ENCODE measurements around the gene PSD4. TPM values are rescaled to one million over a fixed set of nuclear protein-coding genes. Genes with fewer than 3 reads are reported as not detected.

The PSD4 gene
- total RNA-seq, 2 experiments from 2014 or later = 96.5 to 101 TPM

GRCh38 chr2:113198048-113198789, 24.4 kb downstream of the PSD4 start:
- no peaks in the 10 kb centered on the region for H3K27me3 Mint-ChIP-seq
- intact Hi-C loops (cut with DNase I, micrococcal nuclease) = loop anchor here in 1 of 2 experiments (5.0 kb wide), 1 partner anchor 116 kb away; no protein-coding TSS in a partner anchor
- Histone ChIP-seq H3K9me3 (ENCODE audit: control insufficient read depth in 1 of 2, insufficient read depth in 1 of 2, low read length in 2 of 2) (peaks cover 0 to 3% of the 10 kb centered on the region in 2 experiments), H3K4me3 (ENCODE audit: low read length) (no peak overlapping the region), H3K36me3 (ENCODE audit: insufficient read depth, low read length) (peaks cover 92% of the 10 kb centered on the region), H3K4me1 (ENCODE audit: insufficient read depth, low read length) (peaks cover 4% of the 10 kb centered on the region), H3K27ac (ENCODE audit: low read depth in 1 of 2, low read length in 2 of 2) (no peak overlapping the region), H3K27me3 (ENCODE audit: control insufficient read depth in 1 of 2, insufficient read depth in 2 of 2, low read length in 2 of 2) (no peaks in the 10 kb centered on the region)
- no peak overlapping the region for H3K4me3 Mint-ChIP-seq
- TF ChIP-seq, protein P1, sequence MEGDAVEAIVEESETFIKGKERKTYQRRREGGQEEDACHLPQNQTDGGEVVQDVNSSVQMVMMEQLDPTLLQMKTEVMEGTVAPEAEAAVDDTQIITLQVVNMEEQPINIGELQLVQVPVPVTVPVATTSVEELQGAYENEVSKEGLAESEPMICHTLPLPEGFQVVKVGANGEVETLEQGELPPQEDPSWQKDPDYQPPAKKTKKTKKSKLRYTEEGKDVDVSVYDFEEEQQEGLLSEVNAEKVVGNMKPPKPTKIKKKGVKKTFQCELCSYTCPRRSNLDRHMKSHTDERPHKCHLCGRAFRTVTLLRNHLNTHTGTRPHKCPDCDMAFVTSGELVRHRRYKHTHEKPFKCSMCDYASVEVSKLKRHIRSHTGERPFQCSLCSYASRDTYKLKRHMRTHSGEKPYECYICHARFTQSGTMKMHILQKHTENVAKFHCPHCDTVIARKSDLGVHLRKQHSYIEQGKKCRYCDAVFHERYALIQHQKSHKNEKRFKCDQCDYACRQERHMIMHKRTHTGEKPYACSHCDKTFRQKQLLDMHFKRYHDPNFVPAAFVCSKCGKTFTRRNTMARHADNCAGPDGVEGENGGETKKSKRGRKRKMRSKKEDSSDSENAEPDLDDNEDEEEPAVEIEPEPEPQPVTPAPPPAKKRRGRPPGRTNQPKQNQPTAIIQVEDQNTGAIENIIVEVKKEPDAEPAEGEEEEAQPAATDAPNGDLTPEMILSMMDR (IDR thresholded peaks at IDR 0.05) = no peak
- ATAC-seq (ENCODE audit: poor library complexity) (no peak), DNase-seq (no peak)
- peaks cover 88% of the 10 kb centered on the region for H3K36me3 Mint-ChIP-seq (ENCODE audit: low read depth)
- ChIA-PET POLR2A (interaction anchor here (0.9 to 4.0 kb wide), 7 partner anchors 17 to 65 kb away, joined by 3 to 31 read pairs (median 3); partner anchors contain the start of gene PSD4), CTCF (interaction anchor here (0.6 to 3.5 kb wide), 14 partner anchors 17 to 573 kb away, joined by 3 to 41 read pairs (median 6); partner anchors contain the start of gene PSD4)
- H3K4me1 Mint-ChIP-seq (ENCODE audit: low read depth) = peaks cover 3% of the 10 kb centered on the region
- H3K27ac Mint-ChIP-seq = no peak overlapping the region
- H3K9me3 Mint-ChIP-seq = no peaks in the 10 kb centered on the region

DNA sequence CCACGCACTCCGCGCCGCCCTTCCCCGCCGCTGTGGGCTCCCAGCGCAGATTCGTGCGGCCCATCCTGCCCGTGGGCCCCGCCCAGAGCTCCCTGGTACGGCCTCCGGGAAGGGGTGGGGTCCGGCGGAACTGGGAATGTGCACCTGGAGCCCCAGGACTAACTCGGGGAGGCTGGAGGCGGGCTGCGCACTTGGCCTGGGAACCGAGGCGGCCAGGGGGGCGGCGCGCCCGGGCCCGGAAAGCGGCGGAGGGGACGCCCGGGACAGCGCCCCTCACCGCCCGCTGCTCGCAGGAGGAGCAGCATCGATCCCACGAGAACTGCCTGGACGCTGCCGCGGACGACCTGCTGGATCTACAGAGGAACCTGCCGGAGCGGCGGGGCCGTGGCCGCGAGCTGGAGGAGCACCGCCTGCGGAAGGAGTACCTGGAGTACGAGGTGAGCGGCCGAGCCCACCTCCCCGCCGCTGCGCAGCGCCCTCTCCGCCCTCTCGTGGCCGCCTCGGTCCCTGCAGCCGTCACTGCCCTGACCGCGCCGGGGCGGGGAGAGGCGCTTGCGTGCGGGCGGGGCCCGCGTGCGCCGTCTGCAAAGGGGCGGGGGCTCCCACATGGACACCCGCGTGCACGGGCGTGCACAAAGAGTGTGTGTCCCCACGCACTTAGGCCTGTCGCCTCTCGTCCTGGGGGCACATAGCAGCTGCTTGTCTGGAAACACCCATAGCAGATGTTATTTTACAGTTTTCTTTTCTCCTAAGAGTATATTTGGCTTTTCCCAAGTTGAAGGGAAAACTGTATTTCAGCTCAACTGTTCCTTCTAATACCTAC, 25.2 kb downstream of the PSD4 start:
- Mint-ChIP-seq H3K9me3 (no peaks in the 10 kb centered on the region), H3K27ac (peak overlapping the region; percentile 12), H3K27me3 (no peaks in the 10 kb centered on the region), H3K36me3 (ENCODE audit: low read depth) (peaks cover 84% of the 10 kb centered on the region), H3K4me3 (no peak overlapping the region), H3K4me1 (ENCODE audit: low read depth) (peaks cover 8% of the 10 kb centered on the region)
- POLR2A ChIA-PET = interaction anchor here (0.9 to 4.0 kb wide), 7 partner anchors 15 to 66 kb away, joined by 3 to 31 read pairs (median 3); partner anchors contain the start of gene PSD4
- Histone ChIP-seq H3K27me3 (ENCODE audit: control insufficient read depth in 1 of 2, insufficient read depth in 2 of 2, low read length in 2 of 2) (no peaks in the 10 kb centered on the region), H3K4me1 (ENCODE audit: insufficient read depth, low read length) (peaks cover 9% of the 10 kb centered on the region), H3K9me3 (ENCODE audit: control insufficient read depth in 1 of 2, insufficient read depth in 1 of 2, low read length in 2 of 2) (peaks cover 0 to 3% of the 10 kb centered on the region in 2 experiments), H3K36me3 (ENCODE audit: insufficient read depth, low read length) (peaks cover 85% of the 10 kb centered on the region), H3K4me3 (ENCODE audit: low read length) (no peak overlapping the region), H3K27ac (ENCODE audit: low read depth in 1 of 2, low read length in 2 of 2) (peak overlapping the region in 1 of 2 donors; percentile 5)
- DNase-seq (peak; percentile 53 to 87 (median 75)), ATAC-seq (ENCODE audit: poor library complexity) (peak; percentile 71)
- TF ChIP-seq, protein P1 (IDR thresholded peaks at IDR 0.05) = peak; percentile 91
- intact Hi-C loops (cut with DNase I, micrococcal nuclease) = loop anchor here (1.0 to 5.0 kb wide), 3 partner anchors 61 to 117 kb away; no protein-coding TSS in a partner anchor
- CTCF ChIA-PET = interaction anchor here (0.6 to 3.5 kb wide), 18 partner anchors 18 to 574 kb away, joined by 3 to 41 read pairs (median 6); partner anchors contain the start of gene PSD4

DNA sequence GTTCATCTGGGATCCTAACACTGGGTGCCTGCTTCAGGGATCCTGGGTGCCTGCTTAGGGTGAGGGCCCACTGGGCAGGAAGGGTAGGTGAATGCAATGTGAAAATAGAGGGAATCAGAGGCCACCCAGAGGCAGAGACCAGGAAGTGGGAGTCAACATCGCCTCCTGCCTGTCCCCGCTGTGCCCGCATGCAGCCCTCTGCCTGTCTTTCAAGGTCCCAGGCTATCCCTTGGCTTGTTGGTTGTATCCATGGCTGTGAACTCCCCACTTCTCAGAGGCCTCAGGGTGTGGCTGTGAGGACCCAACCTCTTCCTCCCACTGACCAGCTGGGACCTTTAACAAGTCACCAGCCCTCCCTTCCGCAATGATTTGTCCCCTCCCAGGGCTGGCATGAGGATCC, 26.5 kb downstream of the PSD4 start:
- H3K27ac Mint-ChIP-seq = peak overlapping the region; percentile 12
- intact Hi-C loops (cut with DNase I, micrococcal nuclease) = loop anchor here in 1 of 2 experiments (5.0 kb wide), 1 partner anchor 218 kb away; no protein-coding TSS in a partner anchor
- H3K4me1 Mint-ChIP-seq (ENCODE audit: low read depth) = peaks cover 16% of the 10 kb centered on the region
- TF ChIP-seq, protein P1 (IDR thresholded peaks at IDR 0.05) = no peak
- H3K27me3 Mint-ChIP-seq = no peaks in the 10 kb centered on the region
- peak overlapping the region in 1 of 2 donors; percentile 46 for H3K27ac ChIP-seq (ENCODE audit: low read depth in 1 of 2, low read length in 2 of 2)
- H3K36me3 Mint-ChIP-seq (ENCODE audit: low read depth) = peaks cover 73% of the 10 kb centered on the region
- POLR2A ChIA-PET = interaction anchor here (4.0 to 6.4 kb wide), 2 partner anchors 25 to 26 kb away, joined by 31 to 38 read pairs; partner anchors contain the start of gene PSD4
- H3K4me3 Mint-ChIP-seq = no peak overlapping the region
- H3K4me1 ChIP-seq (ENCODE audit: insufficient read depth, low read length) = peaks cover 18% of the 10 kb centered on the region
- DNase-seq (no peak), ATAC-seq (ENCODE audit: poor library complexity) (no peak)
- no peaks in the 10 kb centered on the region for H3K27me3 ChIP-seq (ENCODE audit: control insufficient read depth in 1 of 2, insufficient read depth in 2 of 2, low read length in 2 of 2)
- H3K9me3 Mint-ChIP-seq = no peaks in the 10 kb centered on the region
- H3K9me3 ChIP-seq (ENCODE audit: control insufficient read depth in 1 of 2, insufficient read depth in 1 of 2, low read length in 2 of 2) = peaks cover 0 to 3% of the 10 kb centered on the region in 2 experiments
- no peak overlapping the region for H3K4me3 ChIP-seq (ENCODE audit: low read length)
- peaks cover 74% of the 10 kb centered on the region for H3K36me3 ChIP-seq (ENCODE audit: insufficient read depth, low read length)
- CTCF ChIA-PET = interaction anchor here (1.0 to 3.5 kb wide), 4 partner anchors 59 to 190 kb away, joined by 4 to 41 read pairs (median 8); no protein-coding TSS in a partner anchor

All from CD4-positive, alpha-beta T cell (primary cell).